ENCODE results near the gene RTN3.

RTN3 gene

DNA sequence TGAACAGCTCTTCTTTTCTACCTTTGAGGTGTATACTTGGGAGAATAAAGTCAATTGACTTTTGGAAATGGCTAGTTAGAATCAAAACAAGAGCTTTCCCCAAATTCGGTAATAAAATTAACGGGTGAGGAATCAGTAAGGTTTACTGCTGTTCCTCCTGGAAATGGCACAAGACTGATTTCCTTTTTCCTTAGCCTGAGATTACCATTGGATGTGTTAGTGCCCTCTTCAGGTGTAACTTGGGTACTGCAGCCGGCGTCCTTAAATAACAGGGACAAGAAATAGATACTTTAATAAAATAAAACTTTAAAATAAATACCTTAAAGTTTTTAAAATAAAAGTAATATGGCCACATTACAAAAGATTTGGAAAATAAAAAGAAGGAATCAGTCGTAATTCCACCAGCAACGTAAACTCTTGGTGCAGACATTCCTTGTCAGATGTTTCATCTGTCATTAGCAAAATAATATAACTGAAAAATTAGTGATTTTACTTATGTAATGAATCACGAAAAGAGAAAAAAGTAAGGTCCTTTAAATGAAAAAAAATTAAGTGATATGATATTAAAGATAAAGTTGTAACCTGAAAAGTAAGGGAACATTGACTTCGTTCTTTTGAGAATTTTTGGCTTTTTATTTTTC is 57.5 kb downstream of the RTN3 start:
- peak; percentile 68 for DNase-seq

DNA sequence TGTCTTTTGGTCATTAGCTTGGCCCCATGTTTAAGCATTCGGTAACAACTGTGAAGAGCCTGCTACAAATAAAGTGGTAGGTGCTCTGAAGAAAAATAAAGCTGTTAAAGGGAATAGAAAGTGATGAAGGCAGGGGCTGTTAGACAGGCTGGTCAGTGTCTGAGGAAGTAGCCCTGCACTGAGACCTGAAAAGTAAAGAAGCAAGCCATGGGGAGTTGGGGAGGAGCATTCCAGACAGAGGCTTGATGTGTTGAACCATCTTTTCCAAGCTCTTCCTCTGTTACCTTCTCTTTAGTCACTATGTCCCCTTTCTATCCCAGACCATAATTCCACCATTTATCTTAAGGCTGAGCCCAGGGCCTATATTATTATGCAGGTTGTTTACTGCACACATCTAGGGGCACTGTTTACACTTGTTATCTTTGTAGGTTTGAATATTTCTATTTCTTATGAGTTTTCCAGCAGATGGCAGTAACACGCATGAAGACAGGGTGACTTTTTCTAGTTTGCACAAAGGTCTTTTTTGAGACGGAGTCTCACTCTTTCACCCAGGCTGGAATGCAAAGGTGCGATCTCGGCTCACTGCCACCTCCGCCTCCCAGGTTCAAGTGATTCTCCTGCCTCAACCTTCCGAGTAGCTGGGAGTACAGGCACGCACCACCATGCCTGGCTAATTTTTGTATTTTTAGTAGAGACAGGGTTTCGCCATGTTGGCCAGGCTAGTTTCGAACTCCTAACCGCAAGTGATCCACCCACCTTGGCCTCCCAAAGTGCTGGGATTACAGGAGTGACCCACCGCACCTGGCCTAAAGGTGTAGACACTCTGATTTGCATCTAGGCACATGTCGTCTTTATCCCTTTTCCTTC is 64.2 kb downstream of the RTN3 start:
- DNase-seq, result no peak

DNA sequence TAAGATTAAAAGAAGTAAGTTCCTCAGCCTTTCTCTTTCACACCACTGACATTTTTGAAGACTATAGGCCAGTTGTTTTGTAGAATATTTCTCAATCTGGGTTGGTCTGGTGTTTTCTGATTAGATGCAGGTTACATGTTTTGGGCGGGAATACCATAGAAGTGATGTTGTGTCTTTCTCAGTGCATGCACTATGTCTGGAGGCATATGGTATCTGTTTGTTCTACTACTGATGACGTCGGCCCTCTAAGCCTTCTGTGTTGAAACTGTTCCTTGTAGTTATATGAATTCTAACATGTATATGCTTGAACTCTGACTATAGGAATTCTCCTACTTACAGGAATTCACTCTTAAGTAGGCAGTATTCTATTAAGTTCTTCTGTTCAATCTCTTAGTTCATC is 65.7 kb downstream of the RTN3 start:
- no peak for DNase-seq

DNA sequence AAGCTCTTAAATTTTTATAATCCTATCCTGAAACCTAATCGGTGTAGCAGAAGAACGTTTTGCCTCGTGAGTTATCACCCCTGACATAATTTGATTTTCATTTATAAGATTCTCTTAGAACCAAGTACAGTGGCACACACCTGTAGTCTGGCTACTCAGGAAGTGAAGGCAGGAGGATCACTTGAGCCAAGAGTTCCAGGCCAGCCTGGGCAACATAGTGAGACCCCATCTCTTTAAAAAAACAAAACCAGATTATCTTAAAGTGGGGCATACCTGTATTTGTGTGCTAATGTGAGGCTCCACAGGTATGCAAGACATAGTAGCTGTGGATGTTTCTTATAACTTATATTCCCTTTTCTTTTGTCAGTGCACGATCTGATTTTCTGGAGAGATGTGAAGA is 68.3 kb downstream of the RTN3 start:
- DNase-seq, result no peak

DNA sequence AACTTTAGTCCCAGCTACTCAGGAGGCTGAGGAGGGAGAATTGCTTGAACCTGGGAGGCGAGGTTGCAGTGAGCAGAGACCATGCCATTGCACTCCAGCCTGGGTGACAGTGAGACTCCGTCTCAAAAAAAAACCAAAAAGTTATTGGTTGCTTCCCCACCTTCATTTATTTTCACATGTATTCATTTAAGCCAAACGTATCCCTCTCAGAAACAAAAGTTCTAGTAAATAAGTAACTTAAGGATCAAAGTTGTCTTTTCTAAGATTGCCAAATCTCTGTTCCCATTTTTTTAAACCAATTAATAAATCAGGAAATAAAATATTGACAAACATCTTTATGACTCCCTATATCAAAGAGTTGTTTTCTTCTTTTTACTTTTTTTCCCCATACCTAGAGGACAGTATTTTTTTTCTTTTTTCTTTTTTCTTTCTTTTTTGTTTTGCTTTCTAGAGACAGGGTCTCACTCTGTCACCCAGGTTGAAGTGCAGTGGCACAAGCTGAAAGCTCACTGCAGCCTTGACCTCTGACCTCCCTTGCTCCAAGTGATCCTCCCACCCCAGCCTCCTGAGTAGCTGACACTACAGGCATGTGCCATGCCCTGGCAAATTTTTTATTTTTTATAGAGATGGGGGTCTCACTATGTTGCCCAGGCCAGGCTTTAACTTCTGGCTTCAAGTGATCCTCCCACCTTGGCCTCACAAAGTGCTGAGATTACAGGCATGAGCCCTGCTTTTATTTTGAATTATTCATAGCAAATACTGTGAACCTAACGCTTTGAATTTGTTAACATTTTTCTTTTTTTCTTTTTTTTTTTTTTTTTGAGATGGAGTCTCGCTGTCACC is 75.8 kb downstream of the RTN3 start:
- DNase-seq, result no peak

DNA sequence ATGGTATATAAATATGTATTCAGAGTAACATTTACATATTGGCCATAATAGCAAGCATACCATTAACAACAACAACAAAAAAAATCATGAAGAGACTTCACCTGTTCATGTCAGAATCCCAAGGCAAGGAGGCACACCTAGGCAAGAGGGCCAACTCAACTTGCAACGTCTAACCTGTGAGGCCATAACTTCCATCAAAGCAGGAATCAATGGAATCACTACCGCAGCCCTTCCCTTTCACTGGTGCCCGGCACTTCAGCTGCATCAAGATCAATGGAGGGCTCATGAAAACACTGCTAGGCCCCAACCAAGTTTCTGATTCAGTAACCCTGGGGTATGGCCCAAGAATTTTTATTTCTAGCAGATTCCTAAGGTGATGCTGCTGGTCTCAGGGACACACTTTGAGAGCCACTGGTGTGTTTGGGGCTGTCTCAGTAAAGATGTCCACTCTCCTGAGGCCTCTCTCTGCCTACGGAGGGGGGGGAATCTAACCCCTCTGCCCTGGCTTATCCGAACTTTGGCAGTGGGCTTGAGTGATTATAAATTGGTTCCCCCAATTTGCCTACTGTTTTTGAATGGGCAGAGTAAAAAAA is 79.3 kb downstream of the RTN3 start:
- no peak for DNase-seq

DNA sequence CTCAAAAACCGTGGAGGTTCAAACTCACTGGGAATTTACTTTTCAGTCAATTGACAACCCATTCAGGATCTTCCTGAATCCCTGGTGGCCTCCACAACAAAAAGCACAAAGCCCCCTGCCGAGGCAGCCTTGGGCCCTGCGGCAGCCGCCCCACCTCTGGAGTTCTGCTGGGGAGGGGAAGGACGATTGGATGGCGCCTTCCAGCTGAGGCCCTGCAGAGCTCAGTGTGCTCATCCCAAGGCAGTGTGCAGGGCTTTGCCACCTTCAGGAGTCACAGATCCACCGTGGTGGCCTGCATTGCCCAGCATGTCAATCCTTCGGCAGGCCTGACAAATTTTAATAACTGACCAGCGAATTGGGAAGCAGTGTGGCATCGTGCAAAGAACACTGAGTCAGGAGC is 79.9 kb downstream of the RTN3 start:
- DNase-seq, result no peak

DNA sequence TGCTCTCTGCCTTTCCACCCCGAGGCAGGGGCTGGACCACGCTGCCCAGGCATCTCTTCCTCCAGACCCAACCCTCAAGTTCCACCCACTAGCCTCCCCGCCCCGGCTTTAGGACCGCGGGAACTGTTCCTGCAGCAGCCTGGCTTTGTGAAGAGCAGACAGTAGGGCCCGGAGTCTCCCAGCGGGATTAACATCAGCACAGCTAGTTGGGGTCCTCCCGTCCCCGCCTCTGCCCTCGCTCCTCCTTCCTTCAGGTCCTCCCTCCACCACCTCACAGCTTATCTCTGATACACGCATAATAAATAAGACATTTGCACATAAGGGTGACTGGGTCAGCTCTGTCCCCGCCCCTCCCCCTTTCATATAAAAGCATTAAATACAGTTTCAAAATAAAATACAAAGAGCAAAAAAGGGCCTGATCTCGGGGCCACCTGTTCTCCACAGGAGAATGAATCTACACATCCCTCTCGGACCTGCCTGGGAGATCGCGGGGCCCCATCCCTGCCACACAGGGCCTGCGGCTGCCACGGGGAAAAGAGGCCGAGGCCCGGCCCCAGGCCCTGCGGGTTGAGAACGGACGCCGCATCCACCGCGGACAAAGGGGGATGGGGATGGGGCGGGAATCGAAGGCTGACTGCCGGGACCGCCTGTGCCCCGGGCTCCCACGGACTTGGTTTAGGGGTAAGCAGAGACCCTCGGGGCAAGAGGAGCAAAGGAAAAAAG is 80.8 kb downstream of the RTN3 start:
- DNase-seq, result no peak

DNA sequence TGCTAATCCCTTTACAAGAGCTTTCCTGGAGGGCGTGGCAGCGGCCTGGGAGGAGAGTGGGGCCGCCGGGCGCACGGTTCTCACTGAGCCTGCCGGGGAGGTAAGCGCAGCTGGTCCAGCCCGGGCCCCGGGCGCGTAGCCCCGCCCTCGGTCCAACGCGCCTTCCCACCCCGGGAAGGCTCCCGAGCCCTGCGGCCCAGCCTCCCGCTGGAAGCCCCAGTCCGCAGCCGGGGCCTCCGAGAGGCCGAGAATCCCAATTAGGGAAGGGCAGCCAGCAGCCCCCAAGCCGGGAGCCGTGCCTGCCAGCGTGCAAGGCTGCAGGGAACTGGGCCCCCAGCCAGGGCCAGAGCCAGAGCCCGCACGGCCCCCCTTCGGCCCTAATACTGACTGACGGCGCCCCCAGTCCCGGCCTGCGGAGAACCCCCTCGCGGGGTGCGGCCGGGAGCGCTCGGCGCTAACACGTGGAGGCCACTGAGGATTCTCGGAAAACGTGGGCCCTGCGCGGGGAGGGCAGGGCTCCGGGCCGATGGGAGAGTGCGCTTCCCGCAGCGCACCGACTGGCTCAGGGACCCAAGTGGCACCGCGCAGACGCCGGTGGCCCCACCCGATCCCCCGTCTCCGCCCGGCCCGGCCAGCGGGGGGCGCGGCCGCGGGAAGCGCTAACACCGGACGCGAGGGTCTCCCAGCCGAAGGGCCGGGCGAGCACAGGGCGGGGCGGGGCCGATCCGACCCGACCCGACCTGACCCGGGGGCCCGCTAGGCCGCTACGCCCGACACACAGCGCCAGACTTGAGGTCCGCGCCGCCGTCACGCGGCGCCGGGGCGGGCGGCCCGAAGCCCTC is 81.6 kb downstream of the RTN3 start:
- DNase-seq, result no peak

DNA sequence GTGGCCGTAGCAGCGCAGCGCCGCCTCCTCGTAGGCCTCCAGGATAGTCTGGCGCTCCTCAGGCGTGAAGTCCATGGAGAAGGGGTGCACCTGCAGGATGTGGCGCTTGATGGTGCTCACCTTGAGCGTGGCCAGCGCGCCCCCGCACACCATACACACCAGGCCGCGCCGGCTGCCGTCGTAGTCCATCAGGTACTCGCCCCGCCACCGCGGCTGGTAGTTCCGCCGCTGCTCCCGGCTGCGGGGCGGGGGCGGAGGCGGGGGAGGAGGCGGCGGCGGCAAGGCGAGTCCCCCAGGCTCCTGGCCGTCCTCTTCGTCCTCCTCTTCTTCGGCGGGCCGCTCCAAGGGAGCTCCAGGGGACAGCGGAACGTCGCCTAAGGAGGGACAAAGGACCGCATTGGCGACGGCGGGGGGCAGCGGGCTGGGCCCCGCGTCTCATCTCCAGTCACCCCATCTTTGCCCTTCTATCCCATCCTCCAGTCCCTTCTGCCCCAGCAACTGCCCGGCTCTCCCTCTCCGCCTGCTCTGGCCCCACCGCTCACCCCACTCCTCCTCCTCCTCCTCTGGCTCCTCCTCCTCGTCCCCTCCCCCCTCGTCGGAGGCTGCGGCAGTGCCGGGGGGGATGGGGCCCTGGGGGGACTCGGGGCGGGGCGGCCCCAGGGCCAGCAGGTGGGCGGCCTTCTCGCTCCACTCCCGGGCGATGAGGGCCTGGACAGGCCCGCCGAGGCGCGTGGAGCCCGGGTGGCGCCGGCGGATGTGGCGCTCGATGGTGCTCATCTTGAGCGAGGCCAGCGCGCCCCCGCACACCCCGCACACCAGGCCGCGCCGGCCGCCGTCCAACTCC is 82.4 kb downstream of the RTN3 start:
- DNase-seq, result no peak

DNA sequence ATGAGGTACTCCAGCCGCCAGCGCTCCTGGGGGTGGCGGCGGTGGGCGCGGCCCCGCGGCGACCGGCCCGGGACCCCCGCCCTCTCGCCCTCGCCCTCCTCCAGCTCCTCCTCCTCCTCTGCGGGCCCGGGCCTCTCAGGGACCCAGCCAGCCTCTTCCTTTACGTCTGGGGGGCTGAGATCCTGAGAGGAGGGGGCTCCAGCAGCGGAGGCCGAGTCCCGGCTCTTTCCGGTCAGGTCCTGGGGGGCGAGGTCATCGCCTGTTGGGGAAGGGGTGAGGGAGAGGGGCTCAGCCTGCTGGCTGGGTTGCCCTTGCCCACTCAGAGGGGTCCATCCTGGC is 83.0 kb downstream of the RTN3 start:
- DNase-seq, result no peak

DNA sequence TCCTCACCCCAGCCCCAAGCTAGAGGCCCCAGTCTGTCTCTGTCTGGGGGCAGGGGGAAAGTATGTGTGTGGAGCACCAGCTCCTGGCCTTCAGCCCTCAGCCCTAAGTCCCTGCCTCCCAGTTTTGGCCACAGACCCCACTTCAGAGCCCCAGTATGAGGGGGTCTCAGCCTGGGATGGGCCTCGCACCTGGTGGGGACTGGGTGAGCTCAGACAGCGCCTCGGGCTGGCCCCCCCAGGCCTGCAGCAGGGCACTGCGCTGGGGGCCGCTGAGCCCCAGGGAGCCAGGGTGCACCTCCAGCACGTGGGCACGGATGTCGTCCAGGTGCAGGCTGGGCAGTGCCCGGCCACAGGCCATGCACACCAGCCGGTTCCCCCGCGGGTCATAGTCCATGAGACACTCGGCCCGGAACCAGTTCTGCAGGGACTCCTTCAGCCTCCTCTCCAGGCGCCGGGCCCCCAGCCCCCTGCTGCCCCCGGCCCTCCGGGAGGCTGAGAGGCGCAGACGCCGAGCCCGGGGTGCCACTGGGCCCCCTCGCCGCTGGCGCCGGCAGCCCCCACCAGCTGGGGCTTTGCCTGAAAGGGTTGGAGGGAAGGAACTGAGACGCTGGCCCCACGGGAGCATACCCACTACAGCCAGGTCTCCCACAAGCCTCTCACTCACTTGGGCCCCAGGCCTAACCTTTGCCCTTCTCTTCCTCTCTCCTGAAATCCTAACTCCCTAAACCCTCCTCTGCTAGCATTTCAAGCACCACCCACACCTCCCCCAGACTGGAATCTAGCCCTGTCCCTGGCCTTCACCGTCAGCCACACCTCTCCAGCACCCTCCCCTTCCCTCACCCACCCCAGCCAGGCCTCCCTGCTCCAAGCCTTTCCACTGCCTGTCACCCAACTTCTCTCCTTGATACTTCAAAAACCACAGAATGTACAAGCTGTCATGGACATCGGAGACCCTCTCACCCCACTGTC is 83.7 kb downstream of the RTN3 start:
- no peak for DNase-seq

DNA sequence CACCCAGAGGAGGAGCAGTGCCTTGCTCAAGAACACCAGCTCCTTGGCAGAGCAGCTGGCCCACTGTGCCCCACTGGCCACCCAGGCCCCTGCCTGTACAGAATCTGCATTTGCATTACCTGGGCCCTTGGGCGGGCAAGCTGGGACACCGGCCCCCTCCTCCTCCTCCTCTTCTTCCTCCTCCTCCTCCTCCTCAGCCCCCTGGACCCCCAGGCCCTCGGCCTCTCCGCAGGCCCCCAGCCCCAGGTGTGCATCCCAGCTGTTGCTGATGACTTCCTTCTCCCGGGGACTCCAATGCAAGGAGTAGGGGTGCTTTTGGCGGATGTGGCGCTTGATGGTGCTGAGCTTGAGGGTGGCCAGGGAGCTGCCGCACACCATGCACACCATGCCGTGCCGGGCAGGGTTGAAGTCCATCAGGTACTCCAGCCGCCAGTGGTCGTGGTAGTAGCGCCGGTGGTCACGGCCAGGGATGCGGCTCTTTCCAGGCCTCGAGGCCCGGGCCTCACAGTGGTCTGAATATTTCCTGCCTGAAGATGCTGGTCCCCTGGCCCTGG is 84.5 kb downstream of the RTN3 start:
- DNase-seq, result no peak

DNA sequence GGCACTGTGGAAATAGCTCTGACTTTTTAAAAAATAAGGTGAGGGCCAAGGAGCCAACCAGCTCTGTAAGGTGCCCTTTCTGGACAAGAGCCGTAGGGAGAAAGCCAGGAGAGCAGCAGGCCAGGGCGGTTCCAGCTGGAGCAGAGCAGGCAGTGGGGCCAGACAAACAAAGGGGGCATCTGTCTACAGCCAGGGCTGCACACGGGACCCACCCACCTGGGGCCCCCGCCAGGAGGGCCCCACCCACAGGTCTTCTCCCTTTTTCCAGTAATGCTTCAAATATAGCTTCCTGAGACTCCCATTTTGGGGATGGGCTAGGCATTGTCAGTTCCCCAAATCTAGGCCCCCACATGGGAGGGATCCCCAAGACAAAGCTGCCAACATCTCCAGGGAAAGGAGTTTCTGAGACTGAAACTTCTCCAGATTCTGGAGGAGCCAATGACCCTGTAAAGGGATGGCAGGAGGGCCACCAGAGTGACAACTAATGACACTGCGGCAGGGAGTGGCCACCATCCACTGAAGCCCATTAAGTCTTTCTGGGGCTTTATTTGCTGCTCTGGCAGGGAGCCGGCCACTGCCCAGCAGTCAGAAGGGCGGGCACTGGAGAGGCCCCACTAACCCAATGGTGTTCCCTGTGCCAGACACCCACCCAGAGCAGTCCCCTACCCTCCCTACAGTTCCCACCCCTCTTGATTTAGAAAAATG is 85.4 kb downstream of the RTN3 start:
- no peak for DNase-seq

DNA sequence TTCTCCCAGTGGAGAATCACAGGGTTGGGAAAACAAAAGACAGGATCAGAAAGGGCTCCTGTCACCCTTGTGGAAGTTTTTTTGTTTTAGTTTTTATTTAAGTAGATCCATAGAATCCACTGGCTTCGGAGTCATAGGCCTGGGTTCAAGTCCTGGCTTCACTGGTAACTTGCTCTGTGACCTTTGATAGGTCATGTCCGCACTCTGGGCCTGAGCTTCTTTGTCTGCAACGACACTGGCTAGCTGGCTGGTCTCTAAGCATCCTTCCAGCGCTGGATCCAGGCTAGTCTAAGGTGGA is 85.9 kb downstream of the RTN3 start:
- no peak for DNase-seq

DNA sequence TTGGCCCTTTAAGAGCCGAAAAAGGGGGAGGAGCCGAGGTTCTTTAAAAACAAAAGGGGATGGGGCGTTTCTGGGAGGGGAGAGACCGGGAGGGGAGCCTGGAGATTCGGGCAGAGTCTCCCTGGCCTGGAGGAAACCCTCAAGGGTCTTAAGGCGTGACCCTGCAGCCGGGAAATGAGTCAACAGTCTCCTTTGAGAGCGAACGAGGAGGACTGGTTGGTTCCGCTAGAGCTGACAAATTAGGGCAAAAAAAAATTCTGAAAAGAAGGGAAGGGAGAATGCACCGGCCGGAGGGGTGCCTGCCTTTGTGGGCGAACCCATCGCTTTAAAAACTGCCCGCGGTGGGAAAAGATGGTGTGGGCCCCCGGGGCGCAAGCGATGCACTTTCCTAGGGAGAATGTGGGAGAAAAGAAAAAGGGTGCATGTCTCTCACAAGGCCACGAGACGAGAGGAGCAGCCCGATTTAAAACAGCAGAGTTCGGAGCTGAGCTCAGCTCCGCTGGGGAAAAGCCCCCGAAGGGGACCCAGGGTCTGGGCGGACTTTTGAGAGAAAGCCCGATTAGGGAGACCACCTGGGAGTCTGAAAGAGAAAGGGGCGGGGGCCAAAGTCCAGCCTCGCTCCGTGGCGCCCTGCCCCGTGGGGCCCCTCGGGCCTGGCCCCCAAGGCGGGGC is 86.4 kb downstream of the RTN3 start:
- DNase-seq, result peak; percentile 57

DNA sequence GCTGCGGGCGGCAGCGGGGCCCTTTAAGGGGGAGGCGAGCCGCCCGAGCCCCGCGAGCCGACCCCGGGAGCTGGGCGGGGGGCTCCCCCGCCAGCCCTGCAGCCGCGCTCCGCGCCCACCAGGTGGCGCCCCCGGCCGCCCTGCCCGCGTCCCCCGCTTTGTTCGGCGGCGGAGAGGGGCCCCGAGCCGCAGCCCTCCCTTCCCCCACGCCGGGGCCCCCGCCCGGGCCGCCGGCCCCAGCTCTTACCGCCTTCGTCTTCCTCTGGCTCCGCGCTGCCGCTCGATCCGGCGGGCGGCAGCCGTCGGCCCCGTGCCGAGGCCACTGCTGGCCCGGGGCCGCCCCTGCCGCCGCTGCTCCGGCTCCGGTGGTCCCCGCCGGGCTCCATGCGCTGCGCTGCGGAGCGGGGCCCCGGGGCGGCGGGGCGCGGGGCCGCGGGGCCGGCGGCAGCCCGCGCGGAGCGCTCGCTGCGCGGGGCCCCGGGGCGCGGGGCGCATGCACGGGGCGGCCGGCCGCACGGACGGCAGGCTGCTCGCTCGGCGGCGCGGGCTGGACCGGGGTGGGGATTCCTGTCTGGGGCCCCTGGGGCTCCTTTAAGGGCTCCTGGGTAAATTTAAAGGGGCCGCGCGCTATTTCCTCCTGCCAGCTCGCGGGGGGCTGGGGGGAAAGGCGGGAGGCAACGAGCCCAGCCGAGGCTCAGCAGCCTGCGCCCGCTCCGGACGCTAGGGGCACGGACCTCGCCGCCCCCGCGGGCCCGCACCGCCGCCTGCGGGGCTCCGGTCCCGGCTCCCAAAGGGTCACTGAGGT is 87.1 kb downstream of the RTN3 start, which contains the start of gene ZFTA:
ZFTA (minus strand) TSS at position 539 of the 805 bp plus-strand sequence; CDS start at position 386, 153 bp downstream.
- peak; percentile 61 for DNase-seq
